HepG2 (cell line): ENCODE data around the gene GNB3. TPM values are rescaled to one million over a fixed set of nuclear protein-coding genes. Genes with fewer than 3 reads are reported as not detected.
"Not testable (repeated sequence)": the region's sequence is repeated elsewhere in the genome, so short reads cannot be mapped to it uniquely, and the experiment has no call there.

Source experiments
- ATAC-seq: fragments of 200-7000 bp; cut with Tn5 transposase; 3 replicates; pipeline ENCODE4 v1.9.1; 2020; ENCODE audit warnings: mild to moderate bottlenecking, moderate library complexity
- BruUV-seq: library from RNA; stranded (reverse); fragments of 400-500 nt; replicated peaks from 2 replicates; lab custom pipeline; 2021; lab: Mats Ljungman, UMichigan
- CTCF ChIA-PET: fragments of 300-600 bp; formaldehyde crosslinking; extraction: SDS; loops from one replicate; lab custom pipeline; 2021; ENCODE audit warnings: low total read pairs, inconsistent platforms, low intra/inter-chr PET ratio; lab: Yijun Ruan, JAX
- POLR2A ChIA-PET: fragments of 350-600 bp; sonication (Branson Sonifier 250); formaldehyde crosslinking; loops from one replicate; lab custom pipeline; 2020; ENCODE audit warnings: antibody characterized with exemption, inconsistent platforms; lab: Yijun Ruan, JAX
- DNase-seq: peaks from one replicate; pipeline ENCODE4 v3.0.0-alpha.2; 2015; ENCODE audit warnings: low spot score
- FAIRE-seq: peaks from 3 replicates; lab custom pipeline; 2011; peaks lifted over from hg19 to GRCh38; lab: Jason Lieb, UNC
- H2AFZ ChIP-seq: one replicate; pipeline ENCODE4 v1.6.1; 2011; ENCODE audit warnings: low read length, inconsistent platforms
- H3K27ac ChIP-seq: fragments of 300-600 bp; 3 replicates; pipeline ENCODE4 v1.8.0; 2011; ENCODE audit warnings: mixed run types, mild to moderate bottlenecking, mixed read lengths, low read length, inconsistent platforms; ENCODE audit not compliant: insufficient read depth; ENCODE audit errors: extremely low read length
- H3K27me3 ChIP-seq, 2 experiments: fragments of 200-600 bp in 1 of 2; 2 replicates in 1 of 2; 3 replicates in 1 of 2; pipeline versions ENCODE4 v1.6.0 to v1.8.0; 2011; ENCODE audit warnings: low read length in 2 of 2, mild to moderate bottlenecking in 2 of 2, moderate library complexity in 2 of 2, inconsistent platforms in 1 of 2; ENCODE audit not compliant: insufficient read depth in 2 of 2, control insufficient read depth in 1 of 2
- H3K36me3 ChIP-seq, 2 experiments: fragments of 200-600 bp in 1 of 2; replicated peaks in 1 of 2; 2 replicates in 1 of 2; 3 replicates in 1 of 2; pipeline versions ENCODE4 v1.5.1 to v1.8.0; 2011; ENCODE audit warnings: low read length in 2 of 2, inconsistent platforms in 1 of 2; ENCODE audit not compliant: insufficient read depth in 2 of 2, control insufficient read depth in 1 of 2
- H3K4me1 ChIP-seq: 2 replicates; pipeline ENCODE4 v1.5.1; 2012; ENCODE audit warnings: low read length, inconsistent platforms; ENCODE audit not compliant: insufficient read depth
- H3K4me2 ChIP-seq: 2 replicates; pipeline ENCODE4 v1.6.0; 2011; ENCODE audit warnings: low read depth, low read length, inconsistent platforms
- H3K4me3 ChIP-seq, 3 experiments: fragments of 200-600 bp in 1 of 3; sonication (generic), shearing (Covaris generic) in 1 of 3; replicated peaks in 1 of 3; 2 replicates each; pipeline ENCODE4 v1.5.1; 2011 to 2016; ENCODE audit warnings: low read length in 3 of 3, inconsistent platforms in 2 of 3, low read depth in 2 of 3, mild to moderate bottlenecking in 2 of 3, control low read depth in 1 of 3, mixed read lengths in 1 of 3; ENCODE audit not compliant: insufficient read depth in 1 of 3
- H3K79me2 ChIP-seq: one replicate; pipeline ENCODE4 v1.6.1; 2011; ENCODE audit warnings: low read length, inconsistent platforms; ENCODE audit not compliant: insufficient read depth
- H3K9ac ChIP-seq: 2 replicates; pipeline ENCODE4 v1.6.0; 2011; ENCODE audit warnings: mild to moderate bottlenecking, low read depth, low read length, inconsistent platforms; ENCODE audit not compliant: insufficient read depth
- H3K9me3 ChIP-seq: 2 replicates; pipeline ENCODE4 v1.5.1; 2012; ENCODE audit warnings: mild to moderate bottlenecking, low read length
- H4K20me1 ChIP-seq: 2 replicates; pipeline ENCODE4 v1.6.0; 2011; ENCODE audit warnings: inconsistent platforms, mild to moderate bottlenecking, low read length, moderate library complexity; ENCODE audit not compliant: insufficient read depth
- ISX ChIP-seq: sonication (generic); formaldehyde crosslinking; conservative IDR thresholded peaks from 2 replicates; pipeline ENCODE4 v1.5.0; 2020; ENCODE audit warnings: missing genetic modification reagents
- RAD21 ChIP-seq: fragments of 450-650 bp; formaldehyde crosslinking; IDR thresholded peaks from 2 replicates; pipeline ENCODE4 v1.5.0; 2020; ENCODE audit warnings: mild to moderate bottlenecking
- SP2 ChIP-seq: sonication (generic); formaldehyde crosslinking; IDR thresholded peaks from 2 replicates; pipeline ENCODE4 v1.5.1; 2020; ENCODE audit warnings: mild to moderate bottlenecking, missing genetic modification reagents
- ZNF354B ChIP-seq: sonication (generic); formaldehyde crosslinking; IDR thresholded peaks from 2 replicates; pipeline ENCODE4 v1.8.0; 2022; ENCODE audit warnings: mild to moderate bottlenecking, missing genetic modification reagents
- WGBS: methylation state at CpG from one replicate; pipeline ENCODE4 v1.1.6; 2017; ENCODE audit warnings: low lambda C conversion rate; 5-methylcytosine and 5-hydroxymethylcytosine counted together
- in situ Hi-C: cut with HindIII; loops from 2 replicates; pipeline ENCODE4 v1.10.0; 2017; ENCODE audit warnings: low pct_unique_long_range_greater_than_20kb; ENCODE audit not compliant: extremely low pct_ligation_motif_present
- intact Hi-C: fragments of 100-400 bp; cut with micrococcal nuclease; formaldehyde crosslinking; loops from one replicate; pipeline ENCODE4 v1.10.0; 2022; ENCODE audit not compliant: unreplicated experiment
- polyA plus RNA-seq, 8 experiments: library from polyadenylated mRNA; depleted of rRNA in 3 of 8; stranded (reverse) in 7 of 8; unstranded in 1 of 8; fragments of >200 nt; fragmentation: Illumina TruSeq in 4 of 8; extraction: Trizol in 4 of 8; gene quantifications; 2 replicates each; pipeline versions ENCODE4 v1.2.1 to v1.2.3, GENCODE V29; 2011 to 2016; ENCODE audit warnings: low read depth in 4 of 8, missing spikeins in 1 of 8, mixed read lengths in 1 of 8; ENCODE audit not compliant: insufficient read depth in 1 of 8
- total RNA-seq, 5 experiments: library from RNA; depleted of rRNA; stranded (reverse); fragments of >200 nt; fragmentation: Illumina TruSeq; extraction: Trizol; gene quantifications; 2 replicates each; pipeline ENCODE4 v1.2.3, GENCODE V29; 2016; ENCODE audit warnings: low read depth in 1 of 5
- TF ChIP-seq, protein P1 (sequence below): sonication (generic); formaldehyde crosslinking; IDR thresholded peaks from 2 replicates; pipeline ENCODE4 v1.4.0; 2020; ENCODE audit warnings: missing genetic modification reagents
- TF ChIP-seq, protein P2 (sequence below): conservative IDR thresholded peaks from 2 replicates; pipeline ENCODE4 v1.6.1; 2018; ENCODE audit warnings: missing genetic modification reagents
- TF ChIP-seq, protein P3 (sequence below): sonication (generic); formaldehyde crosslinking; IDR thresholded peaks from 2 replicates; pipeline ENCODE4 v1.5.0; 2020; ENCODE audit warnings: mild to moderate bottlenecking, missing genetic modification reagents

Gene GNB3
- total and polyA plus RNA-seq, 2 of the 13 experiments (the other 11 are each of a cell fraction or from before 2014, with no cell fraction given): 1.3 to 3.6 TPM

DNA sequence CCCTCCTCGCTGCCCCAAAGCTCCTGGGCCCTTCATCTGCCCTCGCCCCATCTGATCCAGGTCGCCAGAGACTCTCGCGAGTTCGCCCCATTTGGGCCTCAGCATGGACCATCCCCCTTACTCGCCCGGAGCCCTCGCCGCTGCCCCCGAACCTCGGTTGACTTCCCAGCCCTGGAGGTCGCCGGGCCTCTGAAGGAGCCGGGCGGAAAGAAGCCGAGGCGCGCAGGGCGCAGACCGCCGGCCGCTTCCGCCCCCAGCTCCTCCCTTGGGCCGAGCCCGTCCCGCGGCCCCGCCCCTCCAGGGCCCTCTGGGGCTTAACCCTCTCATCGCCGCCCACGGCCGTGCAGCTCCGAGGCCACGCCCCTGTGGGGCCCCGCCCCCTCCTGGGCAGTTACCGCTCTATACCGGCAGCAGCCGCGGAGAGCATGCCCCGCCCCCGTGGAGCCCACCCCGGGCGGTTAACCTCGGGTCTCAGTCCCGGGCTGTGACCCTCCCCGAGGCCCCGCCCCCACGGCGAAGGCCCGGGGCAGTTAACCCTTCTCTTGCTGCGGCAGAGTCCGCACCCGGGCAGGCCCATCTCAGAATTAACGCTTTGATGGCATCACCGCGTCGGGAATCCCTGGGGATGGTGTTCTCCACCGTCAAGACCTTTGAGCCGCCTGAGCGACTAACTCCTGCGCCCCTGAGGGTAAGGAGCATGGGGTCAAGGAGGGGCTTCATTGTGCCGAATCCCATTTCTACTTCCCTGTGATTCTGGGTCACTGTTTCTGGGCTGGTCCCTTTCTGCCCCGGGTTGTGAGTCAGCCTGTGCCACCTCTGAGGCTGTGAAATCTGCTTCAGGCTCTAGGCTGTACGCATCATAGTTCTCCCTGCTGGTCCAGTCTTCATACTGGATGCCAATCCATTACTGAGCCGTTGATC lies 32.6 kb downstream of the GNB3 start, which contains the start of gene SPSB2 (continued):
- TF ChIP-seq, protein P1, sequence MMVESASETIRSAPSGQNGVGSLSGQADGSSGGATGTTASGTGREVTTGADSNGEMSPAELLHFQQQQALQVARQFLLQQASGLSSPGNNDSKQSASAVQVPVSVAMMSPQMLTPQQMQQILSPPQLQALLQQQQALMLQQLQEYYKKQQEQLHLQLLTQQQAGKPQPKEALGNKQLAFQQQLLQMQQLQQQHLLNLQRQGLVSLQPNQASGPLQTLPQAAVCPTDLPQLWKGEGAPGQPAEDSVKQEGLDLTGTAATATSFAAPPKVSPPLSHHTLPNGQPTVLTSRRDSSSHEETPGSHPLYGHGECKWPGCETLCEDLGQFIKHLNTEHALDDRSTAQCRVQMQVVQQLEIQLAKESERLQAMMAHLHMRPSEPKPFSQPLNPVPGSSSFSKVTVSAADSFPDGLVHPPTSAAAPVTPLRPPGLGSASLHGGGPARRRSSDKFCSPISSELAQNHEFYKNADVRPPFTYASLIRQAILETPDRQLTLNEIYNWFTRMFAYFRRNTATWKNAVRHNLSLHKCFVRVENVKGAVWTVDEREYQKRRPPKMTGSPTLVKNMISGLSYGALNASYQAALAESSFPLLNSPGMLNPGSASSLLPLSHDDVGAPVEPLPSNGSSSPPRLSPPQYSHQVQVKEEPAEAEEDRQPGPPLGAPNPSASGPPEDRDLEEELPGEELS (CRISPR knock-in tag): no peak
- TF ChIP-seq RAD21 (CRISPR knock-in tag): no peak
- TF ChIP-seq, protein P2, sequence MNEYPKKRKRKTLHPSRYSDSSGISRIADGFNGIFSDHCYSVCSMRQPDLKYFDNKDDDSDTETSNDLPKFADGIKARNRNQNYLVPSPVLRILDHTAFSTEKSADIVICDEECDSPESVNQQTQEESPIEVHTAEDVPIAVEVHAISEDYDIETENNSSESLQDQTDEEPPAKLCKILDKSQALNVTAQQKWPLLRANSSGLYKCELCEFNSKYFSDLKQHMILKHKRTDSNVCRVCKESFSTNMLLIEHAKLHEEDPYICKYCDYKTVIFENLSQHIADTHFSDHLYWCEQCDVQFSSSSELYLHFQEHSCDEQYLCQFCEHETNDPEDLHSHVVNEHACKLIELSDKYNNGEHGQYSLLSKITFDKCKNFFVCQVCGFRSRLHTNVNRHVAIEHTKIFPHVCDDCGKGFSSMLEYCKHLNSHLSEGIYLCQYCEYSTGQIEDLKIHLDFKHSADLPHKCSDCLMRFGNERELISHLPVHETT (CRISPR knock-in tag): peak; percentile 74
- no peak for TF ChIP-seq ZNF354B
- TF ChIP-seq ISX (CRISPR knock-in tag): no peak

DNA sequence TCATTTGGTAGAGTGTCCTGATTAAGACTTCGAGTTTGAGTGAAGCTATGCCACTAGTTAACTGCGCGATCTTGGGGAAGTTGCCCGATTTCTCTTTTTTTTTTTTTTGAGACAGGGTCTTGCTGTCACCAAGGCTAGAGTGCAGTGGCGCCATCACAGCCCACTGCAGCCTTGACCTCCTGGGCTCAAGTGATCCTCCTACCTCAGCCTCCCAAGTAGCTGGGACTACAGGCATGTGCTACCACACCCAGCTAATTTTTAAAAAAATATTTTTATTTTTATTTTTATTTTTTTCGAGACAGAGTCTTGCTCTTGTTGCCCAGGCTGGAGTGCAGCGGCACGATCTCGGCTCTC lies 33.3 kb downstream of the GNB3 start:
- in situ Hi-C loops, BruUV-seq: not testable (repeated sequence)
- POLR2A ChIA-PET: interaction anchor here (0.7 to 3.9 kb wide), 4 partner anchors 8 to 72 kb away, joined by 3 to 47 read pairs (median 26); partner anchors contain the start of genes C12orf57 and RNU7-1

More for the DNA sequence above, 33.3 kb downstream of the GNB3 start:
- H2AFZ ChIP-seq: peak overlapping the region; percentile 21
- H3K4me1 ChIP-seq: peaks cover 44% of the 10 kb centered on the region
- TF ChIP-seq SP2: 0 out of 2 replicates have a peak, but pooled peaks have one; percentile 20
- TF ChIP-seq, protein P3, sequence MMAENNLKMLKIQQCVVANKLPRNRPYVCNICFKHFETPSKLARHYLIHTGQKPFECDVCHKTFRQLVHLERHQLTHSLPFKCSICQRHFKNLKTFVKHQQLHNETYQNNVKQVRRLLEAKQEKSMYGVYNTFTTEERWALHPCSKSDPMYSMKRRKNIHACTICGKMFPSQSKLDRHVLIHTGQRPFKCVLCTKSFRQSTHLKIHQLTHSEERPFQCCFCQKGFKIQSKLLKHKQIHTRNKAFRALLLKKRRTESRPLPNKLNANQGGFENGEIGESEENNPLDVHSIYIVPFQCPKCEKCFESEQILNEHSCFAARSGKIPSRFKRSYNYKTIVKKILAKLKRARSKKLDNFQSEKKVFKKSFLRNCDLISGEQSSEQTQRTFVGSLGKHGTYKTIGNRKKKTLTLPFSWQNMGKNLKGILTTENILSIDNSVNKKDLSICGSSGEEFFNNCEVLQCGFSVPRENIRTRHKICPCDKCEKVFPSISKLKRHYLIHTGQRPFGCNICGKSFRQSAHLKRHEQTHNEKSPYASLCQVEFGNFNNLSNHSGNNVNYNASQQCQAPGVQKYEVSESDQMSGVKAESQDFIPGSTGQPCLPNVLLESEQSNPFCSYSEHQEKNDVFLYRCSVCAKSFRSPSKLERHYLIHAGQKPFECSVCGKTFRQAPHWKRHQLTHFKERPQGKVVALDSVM (CRISPR knock-in tag): peak; percentile 85
- TF ChIP-seq, all 625 proteins: peak for 2; not testable (repeated sequence) for 623
- H3K9me3 ChIP-seq, intact Hi-C loops, ATAC-seq, FAIRE-seq, H3K27me3 ChIP-seq, DNase-seq: not testable (repeated sequence)
- WGBS: 52% methylated on average over 9 of the region's 9 CpGs
- Histone ChIP-seq H3K36me3 (peaks cover 12 to 14% of the 10 kb centered on the region in 2 experiments), H3K27ac (peak overlapping the region; percentile 78), H3K9ac (peak overlapping the region; percentile 78), H3K4me3 (peak overlapping the region; percentile 66 to 95 (median 68)), H3K79me2 (peaks cover 13% of the 10 kb centered on the region), H4K20me1 (peaks cover 33% of the 10 kb centered on the region), H3K4me2 (peak overlapping the region; percentile 96)
- CTCF ChIA-PET: interaction anchor here (2.4 kb wide), 1 partner anchor 17 kb away, joined by 24 read pairs; no protein-coding TSS in a partner anchor
